HG02840 (cell line): ENCODE data around the gene C19orf25.
A peak's percentile ranks its signal among the peaks of the same experiment; 100 is the strongest.
"Not testable (repeated sequence)": the region's sequence is repeated elsewhere in the genome, so short reads cannot be mapped to it uniquely, and the experiment has no call there.

Source experiments
- ATAC-seq: cut with Tn5 transposase; IDR thresholded peaks from one replicate; pipeline ENCODE4 v1.9.1; 2021; ENCODE audit warnings: mild to moderate bottlenecking, moderate library complexity, moderate number of reproducible peaks; ENCODE audit not compliant: unreplicated experiment, low FRiP score

C19orf25 gene

GRCh38 chr19:1478934-1479707 lies at the start of gene C19orf25:
Gene C19orf25 (minus strand): TSS chr19:1479215. CDS start chr19:1478903, 312 bp downstream.
- ATAC-seq, result peak; percentile 85

- ATAC-seq, result no peak
These were observed 48.8 kb upstream of the C19orf25 start for GRCh38 chr19:1527650-1528309.

GRCh38 chr19:1526979-1527649 lies 48.1 kb upstream of the C19orf25 start:
- no peak for ATAC-seq

GRCh38 chr19:1526066-1526778 lies 47.2 kb upstream of the C19orf25 start:
- ATAC-seq, result no peak

- ATAC-seq, result no peak
These were observed 46.3 kb upstream of the C19orf25 start for GRCh38 chr19:1525343-1525742.

GRCh38 chr19:1524972-1525325 lies 45.9 kb upstream of the C19orf25 start:
- no peak for ATAC-seq

- no peak for ATAC-seq
These were observed 45.4 kb upstream of the C19orf25 start for GRCh38 chr19:1524287-1524971.

GRCh38 chr19:1523412-1524286 lies 44.6 kb upstream of the C19orf25 start, which contains the start of gene PLK5:
Gene PLK5 (plus strand): TSS chr19:1524077. CDS start chr19:1526997, 2,920 bp downstream.
- no peak for ATAC-seq

- no peak for ATAC-seq
These were observed 43.8 kb upstream of the C19orf25 start for GRCh38 chr19:1522838-1523237.

GRCh38 chr19:1522061-1522460 lies 43.0 kb upstream of the C19orf25 start:
- no peak for ATAC-seq

GRCh38 chr19:1521636-1522035 lies 42.6 kb upstream of the C19orf25 start:
- ATAC-seq, result no peak

GRCh38 chr19:1520203-1520780 lies 41.3 kb upstream of the C19orf25 start:
- ATAC-seq, result no peak

- not testable (repeated sequence) for ATAC-seq
These were observed 40.8 kb upstream of the C19orf25 start for GRCh38 chr19:1519802-1520201.

GRCh38 chr19:1518471-1518870 lies 39.5 kb upstream of the C19orf25 start:
- no peak for ATAC-seq

GRCh38 chr19:1516395-1516753 lies 37.4 kb upstream of the C19orf25 start:
- no peak for ATAC-seq

GRCh38 chr19:1514986-1515721 lies 36.1 kb upstream of the C19orf25 start:
- ATAC-seq, result no peak

GRCh38 chr19:1514295-1514661 lies 35.3 kb upstream of the C19orf25 start:
- ATAC-seq, result no peak
